Activated CD8-positive, alpha-beta T cell treated with anti-CD3 and anti-CD28 coated beads for 36 hours (primary cell): ENCODE results near the gene GABPB1. TPM values are rescaled to one million over a fixed set of nuclear protein-coding genes. Genes with fewer than 3 reads are reported as not detected.

ENCODE experiments used
- ATAC-seq: fragments of 200-7000 bp; cut with Tn5 transposase; one replicate; pipeline ENCODE4 v1.10.0; 2021; ENCODE audit warnings: mild to moderate bottlenecking, moderate library complexity
- CTCF ChIA-PET: fragments of 350-600 bp; sonication (Branson Sonifier 250); formaldehyde crosslinking; loops from one replicate; lab custom pipeline; 2021; ENCODE audit warnings: antibody characterized with exemption; lab: Charles Lee
- POLR2A ChIA-PET: fragments of 350-600 bp; sonication (Branson Sonifier 250); formaldehyde crosslinking; loops from one replicate; lab custom pipeline; 2021; ENCODE audit warnings: antibody characterized with exemption; lab: Charles Lee
- DNase-seq: peaks from one replicate; pipeline ENCODE4 v3.0.0-alpha.2; 2020
- H3K27ac Mint-ChIP-seq: one replicate; pipeline ENCODE4 v1.8.0; 2021; ENCODE audit warnings: mild to moderate bottlenecking, mixed read lengths
- H3K27me3 Mint-ChIP-seq: one replicate; pipeline ENCODE4 v1.8.0; 2021; ENCODE audit warnings: mixed read lengths
- H3K36me3 Mint-ChIP-seq: one replicate; pipeline ENCODE4 v1.8.0; 2021; ENCODE audit warnings: low read depth, mixed read lengths
- H3K4me1 Mint-ChIP-seq: one replicate; pipeline ENCODE4 v1.8.0; 2021; ENCODE audit warnings: low read depth, mixed read lengths
- H3K4me3 Mint-ChIP-seq: one replicate; pipeline ENCODE4 v1.8.0; 2021; ENCODE audit warnings: mild to moderate bottlenecking, moderate library complexity, mixed read lengths
- H3K9me3 Mint-ChIP-seq: one replicate; pipeline ENCODE4 v1.8.0; 2021; ENCODE audit warnings: mixed read lengths
- intact Hi-C: fragments of 100-400 bp; cut with micrococcal nuclease; formaldehyde crosslinking; loops from one replicate; pipeline ENCODE4 v1.10.0; 2022
- total RNA-seq, 2 experiments: library from RNA; stranded (reverse); gene quantifications; one replicate each; pipeline ENCODE4 v1.2.3, GENCODE V29; 2021
- TF ChIP-seq, protein P1 (sequence below): fragments of 200-600 bp; IDR thresholded peaks from one replicate; pipeline ENCODE4 v1.8.0; 2022; ENCODE audit warnings: antibody characterized with exemption, mild to moderate bottlenecking

The GABPB1 gene
- total RNA-seq, 2 experiments from 2014 or later, result 33.2 to 36.2 TPM

DNA sequence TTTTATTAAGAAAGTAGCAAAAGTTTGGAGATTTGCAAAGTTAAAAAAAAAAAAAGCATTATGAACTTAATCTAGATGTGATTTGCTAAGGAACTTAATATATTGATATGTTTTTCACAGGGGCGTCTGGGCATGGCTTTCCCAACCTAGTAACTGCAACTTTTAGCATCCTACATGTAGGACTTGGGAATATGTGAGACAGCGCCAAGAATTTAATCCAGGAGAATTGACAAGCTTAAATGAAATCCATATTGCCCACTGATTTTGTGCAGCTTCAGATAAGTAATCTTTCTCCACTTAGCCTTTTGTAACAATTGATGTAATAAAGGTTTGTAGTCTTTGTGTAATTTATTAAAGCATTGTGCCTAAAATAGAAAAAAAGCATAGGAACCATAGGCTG lies 982 bp upstream of the GABPB1 start:
- TF ChIP-seq, protein P1, sequence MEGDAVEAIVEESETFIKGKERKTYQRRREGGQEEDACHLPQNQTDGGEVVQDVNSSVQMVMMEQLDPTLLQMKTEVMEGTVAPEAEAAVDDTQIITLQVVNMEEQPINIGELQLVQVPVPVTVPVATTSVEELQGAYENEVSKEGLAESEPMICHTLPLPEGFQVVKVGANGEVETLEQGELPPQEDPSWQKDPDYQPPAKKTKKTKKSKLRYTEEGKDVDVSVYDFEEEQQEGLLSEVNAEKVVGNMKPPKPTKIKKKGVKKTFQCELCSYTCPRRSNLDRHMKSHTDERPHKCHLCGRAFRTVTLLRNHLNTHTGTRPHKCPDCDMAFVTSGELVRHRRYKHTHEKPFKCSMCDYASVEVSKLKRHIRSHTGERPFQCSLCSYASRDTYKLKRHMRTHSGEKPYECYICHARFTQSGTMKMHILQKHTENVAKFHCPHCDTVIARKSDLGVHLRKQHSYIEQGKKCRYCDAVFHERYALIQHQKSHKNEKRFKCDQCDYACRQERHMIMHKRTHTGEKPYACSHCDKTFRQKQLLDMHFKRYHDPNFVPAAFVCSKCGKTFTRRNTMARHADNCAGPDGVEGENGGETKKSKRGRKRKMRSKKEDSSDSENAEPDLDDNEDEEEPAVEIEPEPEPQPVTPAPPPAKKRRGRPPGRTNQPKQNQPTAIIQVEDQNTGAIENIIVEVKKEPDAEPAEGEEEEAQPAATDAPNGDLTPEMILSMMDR, result no peak
- ChIA-PET CTCF (interaction anchor here (1.0 to 2.8 kb wide), 2 partner anchors 18 to 68 kb away, joined by 3 to 7 read pairs; partner anchors contain the start of gene USP8), POLR2A (interaction anchor here (0.7 to 4.7 kb wide), 25 partner anchors 9 to 552 kb away, joined by 3 to 50 read pairs (median 6); partner anchors contain the start of gene USP8)
- Mint-ChIP-seq H3K9me3 (no peaks in the 10 kb centered on the region), H3K27ac (peak overlapping the region; percentile 95), H3K36me3 (peaks cover 73% of the 10 kb centered on the region), H3K4me1 (peaks cover 30% of the 10 kb centered on the region), H3K4me3 (peak overlapping the region; percentile 90), H3K27me3 (no peaks in the 10 kb centered on the region)
- no peak for DNase-seq
- intact Hi-C loops, result loop anchor here (10.0 kb wide), 3 partner anchors 129 to 549 kb away; partner anchors contain the start of genes AP4E1 and SPPL2A
- no peak for ATAC-seq

DNA sequence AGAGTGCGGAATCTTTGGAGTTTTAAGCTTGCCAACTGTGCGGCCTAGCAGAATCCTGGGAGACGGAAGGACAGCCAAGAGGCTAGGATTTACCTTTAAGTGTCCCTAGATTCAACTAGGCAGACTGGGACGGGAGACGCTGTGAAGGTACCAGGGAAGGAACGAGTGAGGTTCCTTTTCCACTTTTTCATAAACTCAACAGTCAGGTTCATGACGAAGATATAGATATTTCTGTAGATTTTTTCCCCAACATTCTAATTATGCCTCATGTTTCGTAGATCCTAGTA lies 564 bp upstream of the GABPB1 start:
- ATAC-seq (no peak), DNase-seq (no peak)
- Mint-ChIP-seq H3K4me3 (peak overlapping the region; percentile 90), H3K9me3 (no peaks in the 10 kb centered on the region), H3K27me3 (no peaks in the 10 kb centered on the region), H3K4me1 (peaks cover 31% of the 10 kb centered on the region), H3K36me3 (peaks cover 69% of the 10 kb centered on the region), H3K27ac (peak overlapping the region; percentile 95)
- TF ChIP-seq, protein P1, result no peak
- CTCF ChIA-PET, result interaction anchor here (1.0 to 2.8 kb wide), 2 partner anchors 18 to 68 kb away, joined by 3 to 7 read pairs; partner anchors contain the start of gene USP8
- POLR2A ChIA-PET, result interaction anchor here (0.8 to 4.7 kb wide), 30 partner anchors 8 to 554 kb away, joined by 3 to 50 read pairs (median 5); partner anchors contain the start of gene USP8
- intact Hi-C loops, result loop anchor here (10.0 kb wide), 3 partner anchors 129 to 549 kb away; partner anchors contain the start of genes AP4E1 and SPPL2A

DNA sequence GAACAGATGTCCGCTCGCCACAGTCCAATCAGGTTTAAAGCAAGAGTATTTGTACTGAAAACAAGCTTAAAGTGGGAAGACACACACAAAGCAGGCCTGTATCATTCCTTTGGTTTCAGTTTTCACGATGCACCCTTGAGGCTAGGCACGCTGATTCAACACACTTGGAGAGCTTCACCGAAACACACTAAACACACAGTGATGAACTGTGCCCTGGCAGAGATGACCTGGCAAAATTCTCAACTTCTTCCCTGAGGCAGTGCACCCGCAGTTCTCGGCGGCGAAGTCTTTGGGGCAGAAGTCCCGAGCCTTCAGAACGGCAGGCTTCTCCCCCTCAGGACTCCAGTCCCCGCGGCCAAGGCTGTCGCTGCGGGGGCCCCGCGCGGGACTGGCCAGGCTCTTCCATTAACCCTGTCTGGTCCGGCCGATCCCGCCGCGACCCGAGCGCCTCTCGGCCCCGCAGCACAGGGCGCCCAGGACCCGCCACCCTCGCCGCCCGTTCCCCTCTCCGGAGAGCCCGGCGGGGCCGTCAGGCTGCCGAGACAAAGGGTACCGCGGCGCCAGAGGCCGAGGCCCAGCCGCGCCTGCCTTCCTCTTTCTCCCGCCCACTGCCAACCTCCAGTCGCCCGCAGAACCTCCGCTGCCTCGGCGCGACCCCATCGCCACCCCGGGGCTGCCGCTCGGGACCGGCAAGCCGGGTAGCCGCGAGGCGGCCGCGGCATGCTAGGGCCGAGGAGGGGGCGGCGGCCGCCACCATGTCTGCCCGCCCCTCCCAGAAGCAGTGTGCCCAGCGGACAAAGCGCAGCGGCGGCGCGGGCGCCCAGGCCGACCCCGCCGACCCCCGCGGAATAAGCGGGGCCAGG lies 792 bp downstream of the GABPB1 start:
- ChIA-PET CTCF (interaction anchor here (1.5 to 2.8 kb wide), 2 partner anchors 70 to 94 kb away, joined by 4 to 7 read pairs; partner anchors contain the start of gene USP8), POLR2A (interaction anchor here (0.6 to 4.7 kb wide), 21 partner anchors 9 to 554 kb away, joined by 3 to 50 read pairs (median 6); partner anchors contain the start of gene USP8)
- TF ChIP-seq, protein P1, result no peak
- intact Hi-C loops, result loop anchor here (1.0 to 10.0 kb wide), 4 partner anchors 70 to 551 kb away; partner anchors contain the start of genes AP4E1, SPPL2A and USP8
- ATAC-seq (peak; percentile 52), DNase-seq (peak; percentile 65)
- peaks cover 41% of the 10 kb centered on the region for H3K4me1 Mint-ChIP-seq
- H3K9me3 Mint-ChIP-seq, result no peaks in the 10 kb centered on the region
- H3K36me3 Mint-ChIP-seq, result peaks cover 63% of the 10 kb centered on the region
- no peaks in the 10 kb centered on the region for H3K27me3 Mint-ChIP-seq
- H3K27ac Mint-ChIP-seq, result peak overlapping the region; percentile 95
- peak overlapping the region; percentile 90 for H3K4me3 Mint-ChIP-seq

DNA sequence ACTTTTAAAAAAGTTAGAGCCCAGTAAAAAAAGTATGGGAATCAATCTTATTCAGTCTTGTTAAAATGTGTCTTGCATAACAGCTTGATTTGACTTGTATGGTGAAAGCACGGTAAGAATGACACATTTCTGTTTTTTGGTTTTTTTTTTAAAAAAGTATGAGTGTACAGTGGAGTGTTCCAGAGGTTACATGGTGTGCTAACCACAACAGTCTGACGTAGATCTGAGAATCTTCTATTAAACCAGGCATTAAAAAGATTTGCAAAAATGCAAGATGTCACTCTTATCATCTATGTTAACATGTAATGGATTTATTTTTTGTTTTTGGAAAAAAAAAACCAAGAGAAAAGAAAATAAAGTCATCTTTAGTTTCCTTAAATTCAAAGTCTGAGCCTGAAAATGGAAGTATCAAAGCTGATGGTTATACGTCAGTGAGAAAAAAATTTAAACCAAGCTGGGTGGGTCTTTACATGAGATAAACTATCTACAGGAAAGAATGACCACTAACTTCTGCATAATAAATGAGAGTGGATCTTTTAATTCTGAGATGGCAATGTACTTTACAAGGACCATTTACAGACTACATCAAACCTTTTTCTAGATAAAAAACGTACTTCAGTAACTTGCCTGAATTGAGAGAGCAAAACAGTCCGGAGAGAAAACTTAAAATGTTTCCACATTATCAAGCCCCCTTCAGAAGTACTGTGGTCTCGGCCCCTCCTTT lies 1.6 kb downstream of the GABPB1 start:
- Mint-ChIP-seq H3K27ac (peak overlapping the region; percentile 95), H3K4me1 (peaks cover 42% of the 10 kb centered on the region), H3K4me3 (peak overlapping the region; percentile 90), H3K36me3 (peaks cover 59% of the 10 kb centered on the region), H3K27me3 (no peaks in the 10 kb centered on the region), H3K9me3 (no peaks in the 10 kb centered on the region)
- TF ChIP-seq, protein P1, result no peak
- ChIA-PET CTCF (interaction anchor here (1.5 to 2.8 kb wide), 3 partner anchors 26 to 93 kb away, joined by 3 to 7 read pairs (median 4); partner anchors contain the start of gene USP8), POLR2A (interaction anchor here (0.6 to 4.7 kb wide), 11 partner anchors 8 to 554 kb away, joined by 3 to 50 read pairs (median 9); partner anchors contain the start of gene USP8)
- peak; percentile 35 for DNase-seq
- intact Hi-C loops, result loop anchor here (1.0 to 10.0 kb wide), 4 partner anchors 71 to 551 kb away; partner anchors contain the start of genes AP4E1, SPPL2A and USP8
- peak; percentile 41 for ATAC-seq
